A549 (cell line): ENCODE data around the gene MT1A. TPM values are rescaled to one million over a fixed set of nuclear protein-coding genes. Genes with fewer than 3 reads are reported as not detected.

ENCODE experiments used
- ATAC-seq, 2 experiments: fragments of 200-7000 bp in 1 of 2; fragments of >200 bp in 1 of 2; cut with Nextera tagmentation in 1 of 2; cut with Tn5 transposase in 1 of 2; 3 replicates each; pipeline versions ENCODE4 v1.8.0 to v1.9.1; 2018 to 2020; ENCODE audit warnings: mild to moderate bottlenecking in 1 of 2, moderate library complexity in 1 of 2
- CTCF ChIA-PET: fragments of 300-600 bp; sonication (Branson Sonifier 250); formaldehyde crosslinking; extraction: SDS; loops from one replicate; lab custom pipeline; 2021; ENCODE audit warnings: antibody characterized with exemption, inconsistent platforms; lab: Yijun Ruan, JAX
- POLR2A ChIA-PET: fragments of 350-600 bp; formaldehyde crosslinking; extraction: SDS; loops from one replicate; lab custom pipeline; 2021; ENCODE audit warnings: antibody characterized with exemption, inconsistent platforms; lab: Yijun Ruan, JAX
- DNase-seq, 2 experiments: peaks; one replicate each; pipeline versions ENCODE4 v3.0.0 to v3.0.0-alpha.2; 2011 to 2016; ENCODE audit warnings: low read depth in 1 of 2, low spot score in 1 of 2
- FAIRE-seq: peaks from 2 replicates; lab custom pipeline; 2011; peaks lifted over from hg19 to GRCh38; lab: Jason Lieb, UNC
- H3K27ac ChIP-seq, 2 experiments: fragments of >200 bp; sonication (Bioruptor Twin); formaldehyde crosslinking; 3 replicates each; pipeline ENCODE4 v1.5.1; 2016 to 2017
- H3K4me1 ChIP-seq: fragments of >200 bp; sonication (Bioruptor Twin); formaldehyde crosslinking; 3 replicates; pipeline ENCODE4 v1.6.1; 2016
- H3K4me2 ChIP-seq: fragments of >200 bp; sonication (Bioruptor Twin); formaldehyde crosslinking; 3 replicates; pipeline ENCODE4 v1.6.1; 2016
- H3K4me3 ChIP-seq: fragments of >200 bp; sonication (Bioruptor Twin); formaldehyde crosslinking; 3 replicates; pipeline ENCODE4 v1.5.1; 2016
- H3K9me3 ChIP-seq: fragments of >200 bp; sonication (Bioruptor Twin); formaldehyde crosslinking; 3 replicates; pipeline ENCODE4 v1.6.1; 2016
- CTCF ChIP-seq: fragments of >200 bp; sonication (Bioruptor Twin); formaldehyde crosslinking; IDR thresholded peaks from 3 replicates; pipeline ENCODE4 v1.5.1; 2016
- E2F6 ChIP-seq: IDR thresholded peaks from 2 replicates; pipeline ENCODE4 v1.6.1; 2012; ENCODE audit warnings: low read depth, borderline replicate concordance
- EHF ChIP-seq: fragments of 250-450 bp; sonication (Bioruptor Pico); IDR thresholded peaks from 2 replicates; pipeline ENCODE4 v1.5.0; 2020; ENCODE audit warnings: mild to moderate bottlenecking
- GATA3 ChIP-seq: IDR thresholded peaks from 2 replicates; pipeline ENCODE4 v1.6.1; 2012; ENCODE audit warnings: borderline replicate concordance
- HEYL ChIP-seq: fragments of 250-450 bp; sonication (Bioruptor Pico); IDR thresholded peaks from 2 replicates; pipeline ENCODE4 v1.8.0; 2021; ENCODE audit warnings: mild to moderate bottlenecking, moderate library complexity
- JUNB ChIP-seq: fragments of >200 bp; sonication (Bioruptor Twin); formaldehyde crosslinking; IDR thresholded peaks from 2 replicates; pipeline ENCODE4 v1.6.1; 2016
- NPAS2 ChIP-seq: fragments of 250-450 bp; sonication (Bioruptor Pico); IDR thresholded peaks from 2 replicates; pipeline ENCODE4 v1.8.0; 2022; ENCODE audit warnings: mild to moderate bottlenecking, moderate library complexity, borderline replicate concordance
- NR3C1 ChIP-seq: fragments of >200 bp; sonication (Bioruptor Twin); formaldehyde crosslinking; IDR thresholded peaks from 3 replicates; pipeline ENCODE4 v1.6.1; 2017
- PBX3 ChIP-seq: IDR thresholded peaks from 2 replicates; pipeline ENCODE4 v1.6.1; 2012
- RFX5 ChIP-seq: fragments of 450-650 bp; IDR thresholded peaks from 2 replicates; pipeline ENCODE4 v1.7.1; 2014; ENCODE audit warnings: antibody characterized with exemption, mild to moderate bottlenecking, moderate library complexity
- TFCP2L1 ChIP-seq: fragments of 250-450 bp; sonication (Bioruptor Pico); IDR thresholded peaks from 2 replicates; pipeline ENCODE4 v1.5.0; 2021; ENCODE audit warnings: mild to moderate bottlenecking
- ZC3H11A ChIP-seq: fragments of 450-650 bp; IDR thresholded peaks from 2 replicates; pipeline ENCODE4 v1.6.1; 2014; ENCODE audit warnings: antibody characterized with exemption, mild to moderate bottlenecking
- WGBS: methylation state at CpG from one replicate; pipeline ENCODE4 v1.1.6; 2017; ENCODE audit errors: missing lambda C conversion rate; 5-methylcytosine and 5-hydroxymethylcytosine counted together
- polyA plus RNA-seq, 4 experiments: library from polyadenylated mRNA; depleted of rRNA in 3 of 4; stranded (reverse); fragments of >200 nt; fragmentation: RNase III in 1 of 4; extraction: RNeasy Plus Mini Kit Qiagen cat#74134 plus additional on column Dnase treatment in 1 of 4; gene quantifications; 2 replicates in 3 of 4; 3 replicates in 1 of 4; pipeline ENCODE4 v1.2.3, GENCODE V29; 2011 to 2017
- TF ChIP-seq, protein P1 (sequence below): fragments of 250-450 bp; sonication (Bioruptor Pico); IDR thresholded peaks from 2 replicates; pipeline ENCODE4 v1.5.0; 2021; ENCODE audit warnings: mild to moderate bottlenecking, moderate library complexity, borderline replicate concordance
- TF ChIP-seq, protein P2 (sequence below): fragments of 250-450 bp; sonication (Bioruptor Pico); IDR thresholded peaks from 2 replicates; pipeline ENCODE4 v1.5.0; 2020; ENCODE audit warnings: low read depth, mild to moderate bottlenecking, moderate library complexity
- TF ChIP-seq, protein P3 (sequence below): fragments of 200-600 bp; sonication (generic); IDR thresholded peaks from 2 replicates; pipeline ENCODE4 v1.6.1; 2016; ENCODE audit warnings: antibody characterized with exemption, mild to moderate bottlenecking, moderate library complexity

The MT1A gene
- polyA plus RNA-seq, 2 of the 4 experiments (the other 2 are of a cell fraction): 5.3 to 12.8 TPM

DNA sequence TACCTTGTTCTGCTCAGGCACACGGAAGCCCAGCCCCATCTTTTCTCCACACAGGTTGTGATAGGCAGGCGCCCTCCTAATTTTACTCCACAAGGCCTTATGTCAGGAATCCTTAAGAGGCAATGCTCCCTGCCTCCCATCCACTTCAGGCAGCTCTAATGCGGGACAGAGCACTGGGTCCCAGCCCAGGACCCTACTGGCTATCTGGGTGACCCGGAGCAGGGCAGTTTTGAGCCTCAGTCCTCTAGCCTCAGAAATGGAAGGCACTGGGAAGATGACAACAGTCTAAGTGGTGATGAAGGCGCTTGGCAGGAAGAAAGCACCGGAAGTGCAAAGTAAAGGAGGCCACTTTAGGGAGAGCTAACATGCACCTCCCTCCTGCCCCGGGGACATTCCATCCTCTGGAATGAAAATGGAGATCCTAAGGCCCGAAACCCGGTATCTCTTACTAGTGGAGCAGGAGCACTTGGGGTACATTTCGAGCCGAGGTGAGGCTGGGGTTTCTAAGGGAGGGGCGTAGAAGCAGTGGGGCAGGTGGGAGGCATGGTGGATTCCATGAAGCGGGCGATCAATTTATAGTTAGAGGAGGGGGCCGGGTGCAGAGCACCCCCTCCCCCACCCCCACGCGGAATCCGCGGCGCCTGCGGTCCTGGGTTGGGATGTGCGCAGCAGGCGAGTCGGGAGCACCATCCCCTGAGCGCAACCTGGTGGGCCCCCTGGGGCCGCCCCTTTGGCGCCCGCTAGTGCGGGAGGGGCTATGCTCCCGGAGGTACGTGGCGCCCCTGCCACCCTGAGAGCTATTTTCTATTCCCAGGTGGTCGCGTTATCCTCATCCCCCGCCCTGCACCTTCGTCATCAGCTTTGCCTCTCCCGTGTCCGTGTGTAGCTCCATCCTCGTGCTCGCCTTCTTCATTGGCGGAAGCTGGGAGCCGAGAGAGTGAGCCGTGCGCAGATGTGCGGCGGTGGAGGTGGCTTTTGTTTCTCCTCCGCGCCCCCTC lies 24.2 kb downstream of the MT1A start:
- FAIRE-seq: no peak
- no peak for TF ChIP-seq JUNB
- no peak for TF ChIP-seq GATA3
- no peak for TF ChIP-seq TFCP2L1 (CRISPR knock-in tag)
- TF ChIP-seq CTCF: no peak
- TF ChIP-seq NPAS2 (CRISPR knock-in tag): no peak
- no peak for TF ChIP-seq HEYL (CRISPR knock-in tag)
- TF ChIP-seq, protein P1, sequence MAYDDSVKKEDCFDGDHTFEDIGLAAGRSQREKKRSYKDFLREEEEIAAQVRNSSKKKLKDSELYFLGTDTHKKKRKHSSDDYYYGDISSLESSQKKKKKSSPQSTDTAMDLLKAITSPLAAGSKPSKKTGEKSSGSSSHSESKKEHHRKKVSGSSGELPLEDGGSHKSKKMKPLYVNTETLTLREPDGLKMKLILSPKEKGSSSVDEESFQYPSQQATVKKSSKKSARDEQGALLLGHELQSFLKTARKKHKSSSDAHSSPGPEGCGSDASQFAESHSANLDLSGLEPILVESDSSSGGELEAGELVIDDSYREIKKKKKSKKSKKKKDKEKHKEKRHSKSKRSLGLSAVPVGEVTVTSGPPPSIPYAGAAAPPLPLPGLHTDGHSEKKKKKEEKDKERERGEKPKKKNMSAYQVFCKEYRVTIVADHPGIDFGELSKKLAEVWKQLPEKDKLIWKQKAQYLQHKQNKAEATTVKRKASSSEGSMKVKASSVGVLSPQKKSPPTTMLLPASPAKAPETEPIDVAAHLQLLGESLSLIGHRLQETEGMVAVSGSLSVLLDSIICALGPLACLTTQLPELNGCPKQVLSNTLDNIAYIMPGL (CRISPR knock-in tag): no peak
- no peak for TF ChIP-seq NR3C1
- no peak for TF ChIP-seq PBX3
- no peak for TF ChIP-seq RFX5
- TF ChIP-seq ZC3H11A: no peak
- no peak for TF ChIP-seq EHF (CRISPR knock-in tag)
- TF ChIP-seq E2F6: no peak
- TF ChIP-seq, protein P2, sequence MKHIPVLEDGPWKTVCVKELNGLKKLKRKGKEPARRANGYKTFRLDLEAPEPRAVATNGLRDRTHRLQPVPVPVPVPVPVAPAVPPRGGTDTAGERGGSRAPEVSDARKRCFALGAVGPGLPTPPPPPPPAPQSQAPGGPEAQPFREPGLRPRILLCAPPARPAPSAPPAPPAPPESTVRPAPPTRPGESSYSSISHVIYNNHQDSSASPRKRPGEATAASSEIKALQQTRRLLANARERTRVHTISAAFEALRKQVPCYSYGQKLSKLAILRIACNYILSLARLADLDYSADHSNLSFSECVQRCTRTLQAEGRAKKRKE: no peak
- TF ChIP-seq, protein P3, sequence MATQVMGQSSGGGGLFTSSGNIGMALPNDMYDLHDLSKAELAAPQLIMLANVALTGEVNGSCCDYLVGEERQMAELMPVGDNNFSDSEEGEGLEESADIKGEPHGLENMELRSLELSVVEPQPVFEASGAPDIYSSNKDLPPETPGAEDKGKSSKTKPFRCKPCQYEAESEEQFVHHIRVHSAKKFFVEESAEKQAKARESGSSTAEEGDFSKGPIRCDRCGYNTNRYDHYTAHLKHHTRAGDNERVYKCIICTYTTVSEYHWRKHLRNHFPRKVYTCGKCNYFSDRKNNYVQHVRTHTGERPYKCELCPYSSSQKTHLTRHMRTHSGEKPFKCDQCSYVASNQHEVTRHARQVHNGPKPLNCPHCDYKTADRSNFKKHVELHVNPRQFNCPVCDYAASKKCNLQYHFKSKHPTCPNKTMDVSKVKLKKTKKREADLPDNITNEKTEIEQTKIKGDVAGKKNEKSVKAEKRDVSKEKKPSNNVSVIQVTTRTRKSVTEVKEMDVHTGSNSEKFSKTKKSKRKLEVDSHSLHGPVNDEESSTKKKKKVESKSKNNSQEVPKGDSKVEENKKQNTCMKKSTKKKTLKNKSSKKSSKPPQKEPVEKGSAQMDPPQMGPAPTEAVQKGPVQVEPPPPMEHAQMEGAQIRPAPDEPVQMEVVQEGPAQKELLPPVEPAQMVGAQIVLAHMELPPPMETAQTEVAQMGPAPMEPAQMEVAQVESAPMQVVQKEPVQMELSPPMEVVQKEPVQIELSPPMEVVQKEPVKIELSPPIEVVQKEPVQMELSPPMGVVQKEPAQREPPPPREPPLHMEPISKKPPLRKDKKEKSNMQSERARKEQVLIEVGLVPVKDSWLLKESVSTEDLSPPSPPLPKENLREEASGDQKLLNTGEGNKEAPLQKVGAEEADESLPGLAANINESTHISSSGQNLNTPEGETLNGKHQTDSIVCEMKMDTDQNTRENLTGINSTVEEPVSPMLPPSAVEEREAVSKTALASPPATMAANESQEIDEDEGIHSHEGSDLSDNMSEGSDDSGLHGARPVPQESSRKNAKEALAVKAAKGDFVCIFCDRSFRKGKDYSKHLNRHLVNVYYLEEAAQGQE: no peak
- DNase-seq: no peak
- Histone ChIP-seq H3K27ac (no peak overlapping the region), H3K4me1 (no peaks in the 10 kb centered on the region), H3K9me3 (no peaks in the 10 kb centered on the region), H3K4me3 (no peak overlapping the region), H3K4me2 (no peak overlapping the region)
- ChIA-PET CTCF (interaction anchor here (0.6 to 3.8 kb wide), 4 partner anchors 15 to 285 kb away, joined by 3 to 15 read pairs (median 3); no protein-coding TSS in a partner anchor), POLR2A (no interaction called here)
- WGBS: 86% methylated on average over 46 of the region's 48 CpGs
- no peak for ATAC-seq
